Measurements from ENCODE around the gene LZTS2.

LZTS2 gene

DNA sequence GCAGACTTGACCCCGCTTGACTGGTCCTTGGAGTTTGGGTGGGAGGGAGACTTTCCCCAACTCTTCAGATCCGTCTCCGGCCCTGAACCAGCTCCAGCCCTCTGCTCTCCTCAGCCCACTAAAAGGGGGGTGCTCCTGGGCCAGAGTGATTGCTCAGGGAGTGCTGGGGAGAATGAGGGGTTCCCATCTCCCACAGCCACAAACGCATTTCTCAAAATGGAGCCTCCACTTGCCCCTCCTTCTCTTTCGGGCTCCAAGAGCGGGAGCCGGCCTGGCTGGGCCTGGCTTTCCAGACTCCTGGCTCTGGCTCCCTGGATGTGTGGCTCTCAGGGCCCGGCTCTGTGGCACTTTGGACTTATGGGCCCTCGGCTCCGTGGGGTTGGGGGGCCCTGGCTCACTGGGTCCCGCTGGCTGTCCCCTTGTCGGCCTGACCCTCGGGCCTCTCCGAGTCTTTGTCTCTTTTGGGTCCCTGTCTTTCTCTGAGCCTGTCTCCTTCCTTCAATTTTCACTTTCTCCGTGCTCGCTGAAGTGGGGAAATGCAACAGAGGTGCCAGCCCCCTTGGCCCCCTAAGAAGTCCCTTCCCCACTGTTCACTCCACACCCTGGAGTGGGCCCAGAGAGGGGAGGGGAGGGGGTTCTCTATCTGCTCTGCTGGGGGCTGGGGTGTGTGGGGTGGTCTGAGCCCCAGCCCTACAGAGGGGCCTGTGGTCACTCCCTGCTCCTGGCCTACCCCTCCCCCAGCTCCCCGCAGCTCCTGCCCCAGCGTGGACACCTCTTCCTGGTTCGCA lies 713 bp downstream of the LZTS2 start:
- no peak for DNase-seq

DNA sequence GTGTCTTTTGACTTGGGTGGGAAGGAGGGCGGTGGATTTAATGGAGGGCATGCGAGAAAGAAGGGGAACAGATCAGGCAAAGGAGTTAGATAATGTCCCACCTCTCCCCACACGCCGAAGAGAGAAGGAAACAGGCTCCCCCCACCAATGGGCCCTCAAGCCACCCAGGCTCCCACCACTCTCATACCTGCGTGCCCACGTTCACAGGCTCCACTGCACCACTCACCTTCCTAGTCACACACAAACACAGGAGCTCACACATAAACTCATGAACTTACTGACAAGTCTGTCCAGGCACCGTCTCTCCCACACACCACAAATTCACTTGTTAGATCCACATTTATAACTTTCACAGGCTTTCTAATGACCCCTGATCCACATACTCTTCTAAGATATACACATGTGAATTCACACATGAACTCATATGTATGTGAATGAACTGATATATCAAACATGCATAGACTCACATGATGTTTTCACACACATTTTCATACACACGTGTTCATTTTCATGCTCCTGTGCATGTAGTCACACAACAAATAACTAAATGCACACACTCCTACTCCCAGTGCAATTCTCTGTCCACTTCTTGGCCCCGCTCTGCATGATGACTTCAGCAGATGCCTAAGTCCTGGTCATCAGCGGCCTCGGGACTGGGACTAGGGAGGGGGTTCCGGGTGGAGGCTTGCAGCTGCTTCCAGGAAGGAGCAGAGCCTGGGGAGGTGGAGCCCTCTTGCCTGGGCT lies 1.5 kb downstream of the LZTS2 start:
- DNase-seq: no peak

DNA sequence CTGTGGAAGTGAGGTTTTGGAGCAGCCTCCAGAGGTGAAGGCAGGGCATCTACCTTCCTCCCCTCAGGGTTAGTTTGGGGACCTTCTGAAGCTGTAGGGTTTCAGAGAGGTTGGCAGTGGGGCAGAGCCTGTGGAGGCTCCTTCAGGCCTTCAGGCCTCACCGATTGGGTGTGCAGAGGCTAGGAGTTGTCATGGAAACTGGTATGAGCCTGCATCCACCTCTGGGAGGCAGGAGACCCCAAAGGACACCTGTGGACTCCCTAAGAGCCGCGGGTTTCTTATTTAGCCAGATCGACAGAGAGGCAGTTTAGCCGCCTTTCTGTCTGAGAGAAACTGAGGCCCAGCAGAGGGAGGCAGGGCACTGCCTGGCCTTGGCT lies 2.0 kb downstream of the LZTS2 start:
- DNase-seq: no peak

DNA sequence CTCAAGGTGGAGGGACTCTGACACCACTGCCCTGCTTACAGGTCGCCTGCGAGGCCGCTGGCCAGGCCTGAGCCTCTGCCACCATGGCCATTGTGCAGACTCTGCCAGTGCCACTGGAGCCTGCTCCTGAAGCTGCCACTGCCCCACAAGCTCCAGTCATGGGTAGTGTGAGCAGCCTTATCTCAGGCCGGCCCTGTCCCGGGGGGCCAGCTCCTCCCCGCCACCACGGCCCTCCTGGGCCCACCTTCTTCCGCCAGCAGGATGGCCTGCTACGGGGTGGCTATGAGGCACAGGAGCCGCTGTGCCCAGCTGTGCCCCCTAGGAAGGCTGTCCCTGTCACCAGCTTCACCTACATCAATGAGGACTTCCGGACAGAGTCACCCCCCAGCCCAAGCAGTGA lies 2.8 kb downstream of the LZTS2 start:
- no peak for DNase-seq

DNA sequence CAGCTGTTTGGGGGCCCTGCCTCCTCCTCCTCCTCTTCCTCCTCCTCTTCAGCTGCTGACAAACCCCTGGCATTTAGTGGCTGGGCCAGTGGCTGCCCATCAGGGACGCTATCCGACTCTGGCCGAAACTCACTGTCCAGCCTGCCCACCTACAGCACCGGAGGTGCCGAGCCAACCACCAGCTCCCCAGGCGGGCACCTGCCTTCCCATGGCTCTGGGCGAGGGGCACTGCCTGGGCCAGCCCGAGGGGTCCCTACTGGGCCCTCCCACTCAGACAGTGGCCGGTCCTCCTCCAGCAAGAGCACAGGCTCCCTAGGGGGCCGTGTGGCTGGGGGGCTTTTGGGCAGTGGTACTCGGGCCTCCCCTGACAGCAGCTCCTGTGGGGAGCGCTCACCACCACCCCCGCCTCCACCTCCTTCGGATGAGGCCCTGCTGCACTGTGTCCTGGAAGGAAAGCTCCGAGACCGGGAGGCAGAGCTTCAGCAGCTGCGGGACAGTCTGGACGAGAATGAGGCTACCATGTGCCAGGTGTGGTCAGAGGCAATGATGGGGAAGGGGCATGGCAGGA lies 4.1 kb downstream of the LZTS2 start:
- DNase-seq: no peak

DNA sequence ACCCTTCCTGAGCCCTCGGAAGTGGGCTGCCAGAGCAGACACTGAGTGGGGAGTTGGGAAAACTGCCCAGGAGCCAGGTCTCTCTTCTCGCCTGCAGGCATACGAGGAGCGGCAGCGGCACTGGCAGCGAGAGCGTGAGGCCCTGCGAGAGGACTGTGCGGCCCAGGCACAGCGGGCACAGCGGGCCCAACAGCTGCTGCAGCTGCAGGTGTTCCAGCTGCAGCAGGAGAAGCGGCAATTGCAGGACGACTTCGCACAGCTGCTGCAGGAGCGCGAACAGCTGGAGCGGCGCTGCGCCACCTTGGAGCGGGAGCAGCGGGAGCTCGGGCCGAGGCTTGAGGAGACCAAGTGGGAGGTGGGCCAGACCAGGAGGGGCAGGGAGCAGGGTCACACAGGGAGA lies 5.8 kb downstream of the LZTS2 start:
- no peak for DNase-seq

DNA sequence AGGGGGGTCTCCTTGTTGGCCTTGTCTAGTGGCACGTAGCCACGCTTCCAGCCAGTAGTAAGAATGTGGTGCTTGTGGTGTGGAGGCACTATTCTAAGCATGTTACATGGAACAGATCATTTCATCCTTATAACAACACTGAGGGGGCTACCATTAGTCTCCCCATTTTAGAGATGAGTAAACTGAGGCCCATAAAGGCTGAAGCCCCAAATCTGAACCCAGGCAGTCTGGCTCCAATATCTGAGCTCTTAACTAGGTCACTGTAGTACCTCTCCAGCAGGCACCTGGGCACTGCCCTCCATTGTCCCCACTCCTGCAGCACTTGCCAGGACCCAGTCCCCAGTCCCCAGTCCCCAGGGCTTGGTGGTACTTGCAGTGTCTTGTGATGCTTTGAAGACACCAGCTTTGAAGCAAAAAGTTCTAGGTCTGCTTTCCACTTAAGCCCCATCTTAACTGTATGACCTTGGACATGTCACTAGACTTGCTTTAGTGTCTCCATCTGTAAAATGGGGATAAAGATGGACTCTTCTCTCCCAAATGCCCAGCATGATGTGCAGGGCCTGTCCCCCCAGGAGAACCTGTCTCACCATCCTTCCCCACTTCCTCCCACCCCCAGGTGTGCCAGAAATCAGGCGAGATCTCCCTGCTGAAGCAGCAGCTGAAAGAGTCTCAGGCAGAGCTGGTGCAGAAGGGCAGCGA lies 6.4 kb downstream of the LZTS2 start:
- DNase-seq: no peak

DNA sequence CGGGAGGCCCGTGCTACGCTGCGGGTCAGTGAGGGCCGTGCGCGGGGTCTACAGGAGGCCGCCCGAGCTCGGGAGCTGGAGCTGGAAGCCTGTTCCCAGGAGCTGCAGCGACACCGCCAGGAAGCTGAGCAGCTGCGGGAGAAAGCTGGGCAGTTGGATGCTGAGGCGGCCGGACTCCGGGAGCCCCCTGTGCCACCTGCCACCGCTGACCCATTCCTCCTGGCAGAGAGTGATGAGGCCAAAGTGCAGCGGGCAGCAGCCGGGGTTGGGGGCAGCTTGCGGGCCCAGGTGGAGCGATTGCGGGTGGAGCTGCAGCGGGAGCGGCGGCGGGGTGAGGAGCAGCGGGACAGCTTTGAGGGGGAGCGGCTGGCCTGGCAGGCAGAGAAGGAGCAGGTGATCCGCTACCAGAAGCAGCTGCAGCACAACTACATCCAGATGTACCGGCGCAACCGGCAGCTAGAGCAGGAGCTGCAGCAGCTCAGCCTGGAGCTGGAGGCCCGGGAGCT lies 7.0 kb downstream of the LZTS2 start:
- no peak for DNase-seq

DNA sequence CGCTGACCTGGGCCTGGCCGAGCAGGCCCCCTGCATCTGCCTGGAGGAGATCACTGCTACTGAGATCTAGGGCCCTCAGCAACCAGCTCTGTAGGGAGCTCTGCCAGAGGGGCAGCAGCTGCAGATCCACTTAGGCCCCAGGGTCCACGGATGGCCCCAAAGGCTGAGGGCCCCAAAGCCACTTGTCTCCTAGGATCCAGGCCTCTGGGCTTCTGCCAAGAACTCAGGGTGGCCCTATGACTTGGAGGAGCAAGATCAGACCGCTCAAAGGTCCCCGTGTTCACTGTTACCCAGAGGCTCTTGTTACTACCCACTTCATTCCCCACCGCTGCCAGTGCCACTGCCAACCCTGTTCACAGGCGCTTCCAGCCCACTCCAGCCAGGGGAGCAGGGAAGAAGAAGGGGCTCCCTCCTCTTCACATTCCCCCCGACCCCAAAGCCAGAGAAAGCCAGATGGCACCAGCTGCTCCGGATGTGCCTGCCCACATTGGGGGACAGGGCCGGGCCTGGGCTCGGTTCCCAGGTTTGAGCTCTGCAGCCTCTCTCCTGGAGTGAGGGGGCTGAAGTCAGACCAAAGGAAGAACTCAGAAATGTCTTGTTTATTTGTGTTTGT lies 7.6 kb downstream of the LZTS2 start:
- DNase-seq: no peak

DNA sequence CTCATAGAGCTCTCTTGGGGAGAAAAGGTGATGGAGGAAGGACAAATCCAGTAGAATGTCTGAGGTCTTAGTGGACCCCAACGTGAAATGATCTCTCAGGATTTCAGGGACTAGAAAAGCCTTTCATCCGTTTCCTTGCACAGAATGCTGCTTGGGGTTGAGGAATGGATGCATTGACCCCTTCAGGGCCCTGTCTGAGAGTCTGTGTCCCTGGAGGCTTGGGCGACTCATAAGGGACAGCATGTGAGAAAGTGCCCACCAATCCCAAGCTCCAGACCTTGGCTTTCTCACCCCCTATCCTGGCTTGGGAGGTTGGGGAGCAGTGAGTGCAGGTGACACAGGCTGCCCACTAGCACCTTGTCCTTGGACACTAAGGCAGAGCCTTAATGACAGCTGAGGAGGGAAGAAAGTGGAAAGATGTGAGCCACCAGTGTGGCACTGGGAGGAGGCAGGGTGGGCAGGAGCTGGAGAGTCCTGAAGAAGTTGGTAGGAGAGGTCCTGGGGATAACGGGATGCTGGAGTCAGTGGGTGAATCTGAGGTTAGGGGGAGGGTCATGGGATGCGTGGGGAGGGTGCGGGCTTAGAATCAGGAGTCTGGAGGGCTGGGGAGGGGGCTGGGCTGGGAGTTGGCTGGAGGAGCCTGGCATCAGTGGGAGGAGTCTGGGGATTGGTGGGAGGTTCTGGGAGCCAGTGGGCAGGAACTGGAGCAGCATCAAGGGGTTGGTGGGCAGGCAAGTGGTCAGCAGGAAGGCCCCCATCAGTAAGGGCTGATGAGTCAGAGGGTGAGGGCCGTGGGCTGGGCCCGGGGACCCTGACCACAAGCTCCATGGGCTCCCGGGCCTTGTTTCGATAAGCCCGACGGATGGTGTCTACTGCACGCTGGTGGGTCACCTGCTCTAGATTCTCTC lies 8.6 kb downstream of the LZTS2 start:
- DNase-seq: no peak

DNA sequence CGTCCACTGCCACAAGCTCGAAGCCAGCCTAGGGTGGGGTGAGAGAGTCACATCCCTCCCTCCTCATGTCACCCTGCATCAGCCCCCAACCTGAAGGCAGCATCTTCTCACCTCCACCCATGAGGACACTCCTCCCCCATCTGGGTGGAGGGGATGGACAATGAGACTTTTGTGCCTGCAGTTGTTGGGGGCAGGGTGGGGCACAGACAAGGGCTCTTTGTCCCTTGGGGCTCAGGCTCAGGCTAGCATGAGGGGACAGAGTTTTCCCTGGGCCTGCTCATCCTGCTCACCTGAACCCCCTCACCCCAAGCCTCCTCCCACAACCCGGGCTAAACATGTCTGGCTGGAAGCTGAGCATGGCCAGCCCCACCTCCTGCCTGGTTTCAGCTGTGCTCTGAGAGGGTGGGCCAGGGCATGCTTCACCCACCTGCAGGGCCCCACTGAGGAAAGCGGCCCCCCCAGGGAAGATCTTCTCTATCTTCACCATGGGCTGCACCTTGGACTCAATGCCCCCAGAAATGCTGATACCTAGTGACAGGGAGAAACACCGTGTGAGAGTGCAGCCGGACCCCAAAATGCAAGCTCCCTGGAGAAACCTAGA lies 9.3 kb downstream of the LZTS2 start:
- no peak for DNase-seq

DNA sequence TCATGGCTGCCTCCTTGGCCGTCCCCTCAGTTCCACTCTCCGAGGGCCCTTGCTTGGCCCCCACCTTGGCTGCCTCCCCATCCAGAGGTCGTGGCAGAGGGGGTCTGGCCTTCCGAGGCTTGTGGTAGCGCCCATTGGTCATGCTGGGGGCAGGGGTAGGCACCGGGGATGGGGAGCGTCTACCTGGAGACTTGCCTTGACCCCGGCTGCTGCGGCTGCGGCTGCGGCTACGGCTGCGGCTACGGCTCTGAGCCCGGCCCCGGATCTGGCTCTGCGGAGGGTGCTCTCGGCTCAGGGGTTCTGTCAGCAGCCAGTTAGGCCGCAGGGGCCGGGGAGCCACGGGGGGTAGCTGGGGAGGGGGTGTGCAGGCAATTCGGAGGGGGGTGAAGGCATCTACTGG lies 10.7 kb downstream of the LZTS2 start:
- no peak for DNase-seq

DNA sequence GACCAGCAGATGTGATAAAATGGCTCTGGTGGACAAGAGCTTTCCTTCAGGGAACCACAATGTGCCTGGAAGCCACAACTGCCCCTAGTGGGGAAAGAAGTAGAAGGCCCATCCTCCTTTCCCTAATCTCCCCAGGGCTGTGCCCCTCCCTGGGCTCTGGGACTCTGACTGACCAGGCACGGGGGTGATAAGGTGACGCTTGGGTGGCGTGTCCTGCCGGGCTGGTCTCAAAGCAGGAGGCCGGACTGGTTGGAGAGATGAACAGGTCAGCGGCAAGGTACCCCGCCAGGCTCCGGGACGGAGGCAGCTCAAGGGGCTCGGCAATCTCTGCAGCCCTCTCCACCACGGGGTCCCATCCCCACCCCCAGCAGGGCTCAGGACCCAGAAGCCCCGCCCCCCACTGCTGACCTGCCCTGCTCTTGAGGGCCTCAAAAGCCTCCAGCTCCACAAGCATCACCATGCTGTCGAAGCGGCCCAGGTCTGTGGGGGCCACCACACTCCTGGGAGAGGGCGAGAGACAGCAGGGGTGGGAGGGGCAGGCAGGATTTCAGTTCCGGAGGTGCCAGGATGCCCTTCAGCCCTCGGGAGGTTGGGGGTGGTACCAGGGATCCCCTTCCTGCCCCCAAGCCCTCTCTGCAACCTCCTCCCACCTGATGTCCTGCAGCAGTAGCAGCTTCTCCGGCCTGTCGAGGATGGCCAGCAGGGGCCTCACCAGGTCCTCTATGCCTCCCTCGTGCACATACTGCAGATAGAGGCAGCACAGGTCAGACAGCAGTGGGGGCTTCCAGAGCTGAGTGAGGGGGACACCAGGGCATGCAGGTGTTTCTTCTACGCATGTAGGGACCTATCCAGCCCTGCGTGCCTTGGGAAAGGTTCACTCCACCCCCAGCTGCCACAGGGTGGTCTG lies 12.2 kb downstream of the LZTS2 start:
- DNase-seq: no peak

DNA sequence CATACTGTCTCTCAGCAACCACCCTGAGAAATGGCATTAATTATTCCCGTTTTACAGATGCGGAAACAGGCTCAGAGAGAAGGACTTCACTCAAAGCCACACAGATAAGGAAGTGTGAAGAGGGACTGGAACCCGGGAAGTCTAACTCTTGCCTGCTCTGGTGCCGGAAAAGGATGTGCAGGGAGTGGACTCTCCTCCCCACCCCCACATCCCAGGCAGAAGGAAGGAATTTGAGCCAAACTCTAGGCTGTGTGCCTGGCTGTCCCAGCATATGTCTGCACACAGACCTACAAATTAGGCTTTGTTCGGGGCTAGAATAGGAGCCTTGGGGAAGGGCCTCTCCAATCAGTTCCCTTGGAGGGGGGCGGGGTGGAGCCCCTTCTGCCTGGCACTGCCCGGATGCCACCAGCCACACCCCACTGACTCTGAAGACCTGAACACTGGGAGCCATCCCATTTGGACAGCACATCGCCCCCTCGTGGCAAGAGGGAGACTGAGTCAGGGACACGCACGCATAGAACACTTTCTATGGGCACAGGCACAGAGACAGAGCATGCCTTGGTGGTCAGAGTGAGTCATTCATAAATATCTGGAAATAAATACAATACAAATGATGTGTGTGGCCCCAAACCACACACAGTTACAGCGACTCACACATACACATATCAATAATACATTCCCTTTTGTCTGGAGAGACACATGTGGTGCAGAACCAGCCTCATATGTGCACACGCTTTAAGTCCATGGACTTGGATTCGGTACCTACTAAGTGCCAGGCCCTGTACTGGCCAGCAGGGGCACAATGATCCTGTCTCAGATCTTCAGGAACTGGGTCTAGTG lies 13.1 kb downstream of the LZTS2 start:
- no peak for DNase-seq

DNA sequence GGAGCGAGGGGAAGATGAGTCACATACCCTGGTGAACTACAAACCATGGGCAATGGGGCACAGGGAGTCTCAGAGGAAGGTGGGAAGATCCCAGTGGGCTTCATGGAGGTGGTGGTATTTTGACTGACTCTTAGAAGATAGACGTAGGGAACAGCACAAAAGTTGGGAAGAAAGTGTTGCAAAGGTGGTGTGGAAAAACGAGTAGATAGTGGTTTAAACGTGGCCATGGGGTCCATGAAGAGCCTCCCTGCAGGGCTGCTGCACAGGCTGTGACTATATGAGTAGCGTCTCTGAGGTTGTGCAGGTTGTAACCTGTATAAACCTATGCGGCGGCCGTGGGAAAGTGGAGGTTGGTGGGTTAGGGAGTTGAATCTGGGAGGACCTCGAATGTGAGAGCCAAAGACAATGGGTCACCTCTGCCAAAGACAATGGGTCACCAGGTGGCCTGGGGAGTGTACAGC lies 13.8 kb downstream of the LZTS2 start:
- DNase-seq: no peak

DNA sequence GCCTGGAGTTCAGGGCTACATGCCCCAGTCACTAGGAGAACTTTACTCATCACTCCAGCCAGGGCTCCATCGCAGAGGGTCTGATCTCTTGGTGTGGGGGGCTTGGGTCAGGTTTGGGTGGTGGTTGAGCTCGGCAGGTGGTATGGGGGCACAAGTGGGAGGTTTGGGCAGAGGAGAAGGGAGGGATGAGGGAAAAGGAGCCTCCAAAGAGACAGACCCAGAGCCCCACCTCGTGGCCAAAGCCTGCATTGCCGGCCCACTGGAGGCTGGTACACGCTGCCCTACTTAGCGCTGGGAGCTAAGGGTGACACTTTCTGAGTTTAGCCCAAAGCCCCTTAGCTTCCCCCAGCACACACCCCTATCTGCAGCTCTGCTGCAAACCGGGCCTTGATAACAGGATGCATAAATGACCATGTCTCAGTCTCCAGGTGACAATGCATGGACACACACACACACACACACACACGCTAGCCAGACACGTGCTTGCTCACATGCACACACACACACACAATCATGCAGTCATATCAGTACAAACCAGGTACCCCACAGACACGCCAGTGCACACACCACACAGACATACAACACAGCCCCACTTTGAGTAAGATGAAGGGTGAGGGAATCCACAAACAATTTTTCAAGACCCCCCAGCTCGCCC lies 14.7 kb downstream of the LZTS2 start:
- no peak for DNase-seq

DNA sequence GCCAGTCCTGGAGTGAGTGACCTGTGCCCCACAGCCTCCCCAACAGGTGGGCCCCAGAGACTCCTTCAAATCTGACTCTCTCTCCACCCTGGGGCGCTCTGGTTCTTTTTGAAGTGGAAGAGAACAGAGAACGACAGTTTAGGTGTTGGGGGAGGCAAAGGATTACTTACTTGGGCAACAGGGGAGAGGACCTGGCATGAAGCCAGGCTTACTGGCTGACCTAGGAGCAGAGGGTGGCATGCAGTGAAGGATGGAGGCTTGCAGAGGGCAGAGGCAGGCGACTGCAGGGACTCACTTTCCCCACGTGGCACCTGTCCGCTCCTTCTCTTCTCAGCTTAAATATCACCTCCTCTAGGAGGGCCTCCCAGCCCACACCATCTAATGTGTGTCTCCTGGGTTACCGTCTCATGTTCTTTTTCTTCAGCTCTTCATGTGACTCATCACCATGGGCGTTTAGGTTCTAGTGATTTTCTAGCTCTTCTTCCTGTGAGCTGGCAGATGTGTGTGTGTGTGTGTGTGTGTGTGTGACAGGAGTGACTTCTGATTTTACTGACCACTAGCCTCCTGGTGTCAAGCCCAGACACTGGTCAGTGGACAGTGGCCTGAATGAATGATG lies 15.5 kb downstream of the LZTS2 start:
- DNase-seq: no peak

DNA sequence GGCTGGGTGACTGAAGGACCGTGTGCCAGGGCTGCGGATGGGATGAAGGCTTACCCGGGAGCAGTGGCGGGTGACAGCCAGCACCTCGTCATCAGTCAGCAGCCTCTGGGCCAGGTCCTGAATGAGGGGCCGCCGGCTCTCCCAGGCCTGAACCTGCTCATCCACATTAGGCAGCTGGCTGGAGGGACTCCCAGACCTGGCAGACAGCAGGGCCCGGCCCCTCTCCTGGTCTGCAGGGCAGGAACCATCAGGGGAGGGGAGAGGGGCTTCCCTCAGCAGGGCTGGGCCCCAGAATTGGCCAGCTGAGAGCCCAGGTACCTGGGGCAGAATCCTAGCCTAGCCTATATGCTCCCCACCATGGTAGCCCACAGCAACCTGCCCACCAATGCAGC lies 16.0 kb downstream of the LZTS2 start:
- no peak for DNase-seq

Data from cortex of kidney (tissue), 1 donor.